Activated naive CD4-positive, alpha-beta T cell treated with anti-CD3 and anti-CD28 coated beads, Interleukin-2, amount 10 ng/mL, durations not matched to agents 7 days and 5 days (primary cell): Measurements from ENCODE around the gene AP4E1.
"Not testable (repeated sequence)": the region's sequence is repeated elsewhere in the genome, so short reads cannot be mapped to it uniquely, and the experiment has no call there.

Source experiments
- CTCF ChIA-PET: fragments of 350-600 bp; sonication (Branson Sonifier 250); formaldehyde crosslinking; loops from one replicate; lab custom pipeline; 2021; ENCODE audit warnings: antibody characterized with exemption; lab: Charles Lee
- DNase-seq: peaks from one replicate; pipeline ENCODE4 v3.0.0-alpha.2; 2020
- H3K27ac Mint-ChIP-seq: one replicate; pipeline ENCODE4 v1.8.0; 2021; ENCODE audit warnings: mild to moderate bottlenecking, moderate library complexity, mixed read lengths
- H3K27me3 Mint-ChIP-seq: one replicate; pipeline ENCODE4 v1.8.0; 2021; ENCODE audit warnings: mild to moderate bottlenecking, mixed read lengths
- H3K36me3 Mint-ChIP-seq: one replicate; pipeline ENCODE4 v1.8.0; 2021; ENCODE audit warnings: mixed read lengths
- H3K4me1 Mint-ChIP-seq: one replicate; pipeline ENCODE4 v1.8.0; 2021; ENCODE audit warnings: mixed read lengths
- H3K4me3 Mint-ChIP-seq: one replicate; pipeline ENCODE4 v1.8.0; 2021; ENCODE audit warnings: mild to moderate bottlenecking, moderate library complexity, mixed read lengths
- H3K9me3 Mint-ChIP-seq: one replicate; pipeline ENCODE4 v1.8.0; 2021; ENCODE audit warnings: mixed read lengths

Gene AP4E1

GRCh38 chr15:51037474-51037873, 129.0 kb downstream of the AP4E1 start:
- CTCF ChIA-PET, DNase-seq, H3K4me3 Mint-ChIP-seq, H3K36me3 Mint-ChIP-seq, H3K9me3 Mint-ChIP-seq, H3K27me3 Mint-ChIP-seq, H3K4me1 Mint-ChIP-seq, H3K27ac Mint-ChIP-seq: not testable (repeated sequence)

GRCh38 chr15:51038162-51038973, 129.9 kb downstream of the AP4E1 start:
- Mint-ChIP-seq H3K4me1 (no peaks in the 10 kb centered on the region), H3K27me3 (no peaks in the 10 kb centered on the region), H3K9me3 (no peaks in the 10 kb centered on the region), H3K27ac (no peak overlapping the region), H3K36me3 (no peaks in the 10 kb centered on the region), H3K4me3 (no peak overlapping the region)
- no peak for DNase-seq
- CTCF ChIA-PET, result no interaction called here

- Mint-ChIP-seq H3K27ac (no peak overlapping the region), H3K27me3 (peaks cover 4% of the 10 kb centered on the region), H3K36me3 (no peaks in the 10 kb centered on the region), H3K4me1 (no peaks in the 10 kb centered on the region), H3K4me3 (no peak overlapping the region), H3K9me3 (no peaks in the 10 kb centered on the region)
- DNase-seq, result no peak
- CTCF ChIA-PET, result no interaction called here
These were observed 130.5 kb downstream of the AP4E1 start for GRCh38 chr15:51038974-51039319.

- no peaks in the 10 kb centered on the region for H3K36me3 Mint-ChIP-seq
- H3K9me3 Mint-ChIP-seq, result no peaks in the 10 kb centered on the region
- no peak overlapping the region for H3K27ac Mint-ChIP-seq
- peaks cover 3% of the 10 kb centered on the region for H3K4me1 Mint-ChIP-seq
- peaks cover 16% of the 10 kb centered on the region for H3K27me3 Mint-ChIP-seq
- no peak overlapping the region for H3K4me3 Mint-ChIP-seq
- CTCF ChIA-PET, result no interaction called here
- DNase-seq, result no peak
These were observed 135.7 kb downstream of the AP4E1 start for GRCh38 chr15:51044037-51044727.

GRCh38 chr15:51046016-51046415, 137.5 kb downstream of the AP4E1 start:
- Mint-ChIP-seq H3K4me3 (no peak overlapping the region), H3K27me3 (peaks cover 16% of the 10 kb centered on the region), H3K36me3 (no peaks in the 10 kb centered on the region), H3K9me3 (no peaks in the 10 kb centered on the region), H3K4me1 (peaks cover 4% of the 10 kb centered on the region), H3K27ac (no peak overlapping the region)
- no peak for DNase-seq
- CTCF ChIA-PET, result no interaction called here

- no peaks in the 10 kb centered on the region for H3K36me3 Mint-ChIP-seq
- no peak overlapping the region for H3K4me3 Mint-ChIP-seq
- peaks cover 25% of the 10 kb centered on the region for H3K27me3 Mint-ChIP-seq
- DNase-seq, result no peak
- H3K4me1 Mint-ChIP-seq, result peaks cover 4% of the 10 kb centered on the region
- no peak overlapping the region for H3K27ac Mint-ChIP-seq
- no peaks in the 10 kb centered on the region for H3K9me3 Mint-ChIP-seq
- CTCF ChIA-PET, result no interaction called here
These were observed 138.4 kb downstream of the AP4E1 start for GRCh38 chr15:51046799-51047449.

GRCh38 chr15:51048308-51048707, 139.8 kb downstream of the AP4E1 start:
- no peak overlapping the region for H3K4me3 Mint-ChIP-seq
- CTCF ChIA-PET, result no interaction called here
- peaks cover 33% of the 10 kb centered on the region for H3K27me3 Mint-ChIP-seq
- no peaks in the 10 kb centered on the region for H3K9me3 Mint-ChIP-seq
- H3K27ac Mint-ChIP-seq, result no peak overlapping the region
- H3K4me1 Mint-ChIP-seq, result peaks cover 4% of the 10 kb centered on the region
- H3K36me3 Mint-ChIP-seq, result no peaks in the 10 kb centered on the region
- no peak for DNase-seq

GRCh38 chr15:51049081-51049480, 140.6 kb downstream of the AP4E1 start:
- Mint-ChIP-seq H3K27me3 (peaks cover 36% of the 10 kb centered on the region), H3K4me3 (no peak overlapping the region), H3K36me3 (no peaks in the 10 kb centered on the region), H3K4me1 (peaks cover 4% of the 10 kb centered on the region), H3K9me3 (no peaks in the 10 kb centered on the region), H3K27ac (no peak overlapping the region)
- CTCF ChIA-PET, result no interaction called here
- no peak for DNase-seq

- Mint-ChIP-seq H3K36me3 (no peaks in the 10 kb centered on the region), H3K27me3 (peaks cover 50% of the 10 kb centered on the region), H3K27ac (no peak overlapping the region), H3K4me1 (peaks cover 4% of the 10 kb centered on the region), H3K9me3 (no peaks in the 10 kb centered on the region), H3K4me3 (no peak overlapping the region)
- CTCF ChIA-PET, result no interaction called here
- DNase-seq, result no peak
These were observed 143.3 kb downstream of the AP4E1 start for GRCh38 chr15:51051776-51052175.

GRCh38 chr15:51053571-51053970, 145.1 kb downstream of the AP4E1 start:
- Mint-ChIP-seq H3K27me3 (peaks cover 46% of the 10 kb centered on the region), H3K9me3 (no peaks in the 10 kb centered on the region), H3K4me3 (no peak overlapping the region), H3K27ac (no peak overlapping the region), H3K4me1 (peaks cover 4% of the 10 kb centered on the region), H3K36me3 (no peaks in the 10 kb centered on the region)
- CTCF ChIA-PET, result no interaction called here
- DNase-seq, result no peak

GRCh38 chr15:51054535-51054934, 146.1 kb downstream of the AP4E1 start:
- H3K27me3 Mint-ChIP-seq, result peaks cover 45% of the 10 kb centered on the region
- DNase-seq, result no peak
- H3K4me1 Mint-ChIP-seq, result no peaks in the 10 kb centered on the region
- H3K36me3 Mint-ChIP-seq, result no peaks in the 10 kb centered on the region
- H3K9me3 Mint-ChIP-seq, result no peaks in the 10 kb centered on the region
- H3K27ac Mint-ChIP-seq, result no peak overlapping the region
- CTCF ChIA-PET, result interaction anchor here (1.0 kb wide), 1 partner anchor 16 kb away, joined by 3 read pairs; no protein-coding TSS in a partner anchor
- no peak overlapping the region for H3K4me3 Mint-ChIP-seq
